ENCODE measurements around the gene ZCWPW1.

The ZCWPW1 gene

DNA sequence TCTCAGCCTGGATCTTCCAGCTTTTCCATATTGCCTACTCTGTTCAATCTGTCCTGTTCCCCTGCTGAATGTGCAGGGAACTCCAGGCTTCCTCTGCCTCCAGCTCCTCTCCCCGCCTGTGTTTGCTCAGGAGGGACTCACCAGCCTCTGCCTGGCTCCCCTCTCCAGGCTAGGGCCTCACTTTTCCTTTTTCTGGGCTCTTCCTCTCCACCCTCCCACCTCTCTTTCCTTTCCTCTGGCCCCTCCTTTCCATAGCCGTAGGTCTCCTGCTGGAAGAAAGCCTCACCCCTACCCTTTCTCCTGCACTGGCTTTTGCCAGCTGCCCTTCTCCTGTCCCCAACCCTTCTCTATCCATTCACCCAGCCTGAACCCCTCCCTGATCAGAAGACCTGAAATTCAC, 30.3 kb downstream of the ZCWPW1 start:
- TF ChIP-seq, protein P1, sequence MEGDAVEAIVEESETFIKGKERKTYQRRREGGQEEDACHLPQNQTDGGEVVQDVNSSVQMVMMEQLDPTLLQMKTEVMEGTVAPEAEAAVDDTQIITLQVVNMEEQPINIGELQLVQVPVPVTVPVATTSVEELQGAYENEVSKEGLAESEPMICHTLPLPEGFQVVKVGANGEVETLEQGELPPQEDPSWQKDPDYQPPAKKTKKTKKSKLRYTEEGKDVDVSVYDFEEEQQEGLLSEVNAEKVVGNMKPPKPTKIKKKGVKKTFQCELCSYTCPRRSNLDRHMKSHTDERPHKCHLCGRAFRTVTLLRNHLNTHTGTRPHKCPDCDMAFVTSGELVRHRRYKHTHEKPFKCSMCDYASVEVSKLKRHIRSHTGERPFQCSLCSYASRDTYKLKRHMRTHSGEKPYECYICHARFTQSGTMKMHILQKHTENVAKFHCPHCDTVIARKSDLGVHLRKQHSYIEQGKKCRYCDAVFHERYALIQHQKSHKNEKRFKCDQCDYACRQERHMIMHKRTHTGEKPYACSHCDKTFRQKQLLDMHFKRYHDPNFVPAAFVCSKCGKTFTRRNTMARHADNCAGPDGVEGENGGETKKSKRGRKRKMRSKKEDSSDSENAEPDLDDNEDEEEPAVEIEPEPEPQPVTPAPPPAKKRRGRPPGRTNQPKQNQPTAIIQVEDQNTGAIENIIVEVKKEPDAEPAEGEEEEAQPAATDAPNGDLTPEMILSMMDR (conservative IDR thresholded peaks at IDR 0.05; ENCODE audit: low read depth, low read length), result no peak
- H3K4me3 ChIP-seq (ENCODE audit: low read depth, low read length), result no peak overlapping the region
- DNase-seq (ENCODE audit: low read depth), result no peak

DNA sequence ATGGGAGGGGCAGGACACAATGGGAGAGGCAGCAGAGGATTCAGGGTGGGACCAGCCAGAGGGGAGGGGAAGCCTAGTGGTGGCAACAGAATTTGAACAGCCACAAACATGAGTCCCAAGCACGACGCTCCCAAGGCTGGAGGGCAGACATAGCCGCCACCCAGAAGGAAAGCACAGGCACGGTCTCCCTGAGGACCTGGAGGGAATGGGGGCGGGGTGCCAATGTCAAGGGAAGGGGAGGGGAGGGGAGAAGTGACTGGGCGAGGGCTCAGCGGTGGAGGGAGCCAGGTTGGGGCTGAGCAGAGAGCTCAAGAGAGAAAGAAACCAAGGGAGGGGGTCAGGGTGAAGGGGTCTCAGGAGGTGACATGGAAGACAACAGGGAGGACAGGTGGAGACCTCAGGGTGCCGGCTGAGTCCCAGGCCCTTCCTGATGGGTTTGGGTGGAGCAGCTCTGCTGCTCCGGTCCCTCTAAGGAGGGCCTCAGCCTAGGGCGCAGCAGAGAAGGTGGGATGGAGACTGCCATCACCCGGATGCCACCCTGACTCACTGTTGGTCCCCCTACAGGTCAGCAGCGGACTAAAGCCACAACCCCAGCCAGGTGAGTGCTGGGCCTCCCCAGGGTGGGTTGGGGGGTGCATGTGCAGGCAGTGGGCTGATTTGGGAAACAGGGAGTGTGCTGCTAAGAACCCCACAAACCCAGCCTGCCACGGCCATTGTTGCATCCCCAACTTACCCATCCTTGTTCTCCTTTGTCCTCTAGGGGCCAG, 31.0 kb downstream of the ZCWPW1 start:
- DNase-seq (ENCODE audit: low read depth), result no peak
- no peak overlapping the region for H3K4me3 ChIP-seq (ENCODE audit: low read depth, low read length)
- TF ChIP-seq, protein P1 (conservative IDR thresholded peaks at IDR 0.05; ENCODE audit: low read depth, low read length), result no peak

DNA sequence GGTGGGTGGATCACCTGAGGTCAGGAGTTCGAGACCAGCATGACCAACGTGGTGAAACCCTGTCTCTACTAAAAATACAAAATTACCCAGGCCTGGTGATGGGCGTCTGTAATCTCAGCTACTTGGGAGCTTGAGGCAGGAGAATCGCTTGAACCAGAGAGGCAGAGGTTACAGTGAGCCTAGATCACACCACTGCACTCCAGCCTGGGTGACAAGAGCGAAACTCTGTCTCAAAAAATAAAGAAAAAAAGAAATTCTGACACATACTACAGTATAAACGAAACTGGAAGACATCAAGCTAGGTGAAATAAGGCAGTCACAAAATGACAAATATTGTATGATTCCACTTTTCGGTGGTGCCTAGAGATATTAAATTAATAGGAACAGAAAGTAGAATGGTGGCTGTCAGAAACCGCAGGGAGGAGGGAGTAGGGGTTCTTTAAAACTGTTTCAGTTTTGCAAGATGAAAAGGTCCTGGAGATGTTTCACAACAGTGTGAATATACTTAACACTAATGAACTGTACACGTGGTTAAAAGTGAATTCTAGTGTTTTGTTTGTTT, 32.0 kb downstream of the ZCWPW1 start:
- peak; percentile 8 for DNase-seq (ENCODE audit: low read depth)
- TF ChIP-seq, protein P1 (conservative IDR thresholded peaks at IDR 0.05; ENCODE audit: low read depth, low read length), result no peak
- no peak overlapping the region for H3K4me3 ChIP-seq (ENCODE audit: low read depth, low read length)

DNA sequence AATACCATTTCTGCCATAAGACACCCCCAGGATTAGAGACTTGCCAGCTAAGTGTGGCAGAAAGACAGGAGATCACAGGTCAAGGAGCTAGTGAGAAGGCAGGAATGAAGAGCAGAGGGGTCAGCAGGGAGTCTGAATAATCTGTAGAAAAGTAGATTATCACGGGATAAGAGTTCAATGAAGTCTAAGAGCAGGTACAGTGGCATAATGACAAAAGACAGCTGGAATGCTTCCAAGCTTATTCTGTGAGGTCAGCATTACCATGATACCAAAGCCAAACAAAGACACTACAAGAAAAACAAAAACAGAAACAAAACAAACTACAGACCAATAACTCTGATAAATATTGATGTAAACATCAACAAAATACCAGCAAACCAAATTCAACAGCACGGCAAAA, 34.4 kb downstream of the ZCWPW1 start:
- TF ChIP-seq, protein P1 (conservative IDR thresholded peaks at IDR 0.05; ENCODE audit: low read depth, low read length), result no peak
- H3K4me3 ChIP-seq (ENCODE audit: low read depth, low read length), result no peak overlapping the region
- no peak for DNase-seq (ENCODE audit: low read depth)

DNA sequence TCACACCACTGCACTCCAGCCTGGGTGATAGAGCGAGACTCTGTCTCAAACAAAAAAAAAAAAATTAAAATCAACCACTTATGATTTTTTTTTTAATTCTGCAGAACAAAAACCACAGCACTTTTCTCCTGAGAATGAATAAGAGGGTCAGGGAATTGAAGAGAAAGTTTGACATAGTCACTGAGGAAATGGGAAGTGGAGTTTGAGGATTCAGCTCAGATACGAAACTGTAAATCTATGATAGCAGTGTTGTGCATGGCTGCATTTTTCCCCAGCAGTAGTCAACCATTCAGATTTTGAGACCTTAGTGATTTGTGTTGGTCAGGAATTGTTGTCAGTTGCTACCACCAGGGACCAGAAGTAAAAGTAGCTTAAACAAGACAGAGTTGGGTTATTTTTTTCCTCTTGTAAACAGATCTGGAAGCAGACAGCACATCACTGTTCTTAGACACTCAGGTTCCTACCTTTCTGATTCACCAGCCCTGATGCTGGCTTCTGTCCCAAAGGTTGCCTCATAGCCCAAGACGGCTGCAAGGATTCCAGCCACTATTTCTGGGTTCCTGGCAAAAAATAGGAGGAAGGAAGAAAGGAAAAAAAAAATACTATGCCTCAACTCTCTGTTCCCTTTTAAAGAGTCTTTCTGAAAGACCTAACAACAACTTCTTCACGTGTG, 35.1 kb downstream of the ZCWPW1 start:
- DNase-seq (ENCODE audit: low read depth), result no peak
- no peak overlapping the region for H3K4me3 ChIP-seq (ENCODE audit: low read depth, low read length)
- TF ChIP-seq, protein P1 (conservative IDR thresholded peaks at IDR 0.05; ENCODE audit: low read depth, low read length), result no peak

DNA sequence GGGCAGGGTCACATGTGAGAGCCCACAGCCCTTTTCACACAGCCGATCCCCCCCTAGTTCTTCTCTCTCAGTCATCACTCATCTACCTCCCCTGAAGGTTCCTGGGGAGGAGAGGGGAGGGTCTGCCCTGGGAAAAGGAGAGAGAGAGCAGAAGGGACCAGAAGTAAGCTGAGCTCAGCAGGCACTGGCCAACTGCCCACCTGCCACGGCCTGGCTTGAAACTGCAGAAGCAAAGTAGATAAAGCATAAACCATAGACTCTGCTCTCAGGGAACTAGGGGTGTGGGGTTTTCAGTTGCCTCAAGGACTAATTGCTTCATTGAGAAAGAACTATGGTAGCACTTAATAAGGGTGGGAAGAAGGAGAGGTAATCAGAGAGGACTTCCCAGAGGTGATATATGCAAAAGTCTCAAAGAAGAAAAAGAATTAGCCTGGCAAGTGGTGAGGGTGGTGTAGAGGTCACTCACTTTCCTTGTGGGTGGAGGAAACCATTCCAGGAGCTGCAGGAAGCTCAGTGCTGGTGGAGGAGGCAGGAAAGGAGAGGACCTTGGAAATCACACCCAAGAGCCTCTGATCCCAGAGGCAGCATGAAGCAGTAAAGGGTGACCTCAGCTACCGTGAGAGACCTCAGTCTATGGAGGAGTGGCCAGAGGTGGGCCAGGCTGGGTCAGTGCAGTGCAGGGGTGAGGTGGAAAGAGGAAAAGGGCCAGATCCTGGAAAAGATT, 38.1 kb downstream of the ZCWPW1 start:
- no peak overlapping the region for H3K4me3 ChIP-seq (ENCODE audit: low read depth, low read length)
- TF ChIP-seq, protein P1 (conservative IDR thresholded peaks at IDR 0.05; ENCODE audit: low read depth, low read length), result no peak
- no peak for DNase-seq (ENCODE audit: low read depth)
